HG02759 (cell line): ENCODE data around the gene GNG4.
A peak's percentile ranks its signal among the peaks of the same experiment; 100 is the strongest.
"Not testable (repeated sequence)": the region's sequence is repeated elsewhere in the genome, so short reads cannot be mapped to it uniquely, and the experiment has no call there.

Source experiments
- ATAC-seq: cut with Tn5 transposase; IDR thresholded peaks from one replicate; pipeline ENCODE4 v1.9.1; 2021; ENCODE audit warnings: mild to moderate bottlenecking, moderate library complexity; ENCODE audit not compliant: unreplicated experiment

The GNG4 gene

GRCh38 chr1:235546369-235547155 lies 103.0 kb downstream of the GNG4 start:
- not testable (repeated sequence) for ATAC-seq

GRCh38 chr1:235545292-235545930 lies 104.2 kb downstream of the GNG4 start:
- no peak for ATAC-seq

- ATAC-seq = not testable (repeated sequence)
Observed at GRCh38 chr1:235542845-235543244, 106.7 kb downstream of the GNG4 start.

- ATAC-seq = no peak
Observed at GRCh38 chr1:235533476-235534168, 116.0 kb downstream of the GNG4 start.

GRCh38 chr1:235532360-235532759 lies 117.2 kb downstream of the GNG4 start:
- no peak for ATAC-seq

GRCh38 chr1:235527196-235527814 lies 122.3 kb downstream of the GNG4 start:
- no peak for ATAC-seq

- no peak for ATAC-seq
Observed at GRCh38 chr1:235525314-235525713, 124.3 kb downstream of the GNG4 start.

- peak; percentile 59 for ATAC-seq
Observed at GRCh38 chr1:235516862-235517446, 132.6 kb downstream of the GNG4 start.

- ATAC-seq = no peak
Observed at GRCh38 chr1:235515844-235516512, 133.6 kb downstream of the GNG4 start.

GRCh38 chr1:235513495-235514366 lies 135.9 kb downstream of the GNG4 start:
- ATAC-seq = no peak

- ATAC-seq = no peak
Observed at GRCh38 chr1:235511470-235512240, 137.9 kb downstream of the GNG4 start.

- ATAC-seq = no peak
Observed at GRCh38 chr1:235510823-235511222, 138.8 kb downstream of the GNG4 start.

- no peak for ATAC-seq
Observed at GRCh38 chr1:235507623-235508022, 142.0 kb downstream of the GNG4 start.

GRCh38 chr1:235504494-235505222 lies 144.9 kb downstream of the GNG4 start:
- ATAC-seq = peak; percentile 81

- ATAC-seq = peak; percentile 47
Observed at GRCh38 chr1:235504122-235504493, 145.5 kb downstream of the GNG4 start, which contains the start of gene B3GALNT2. B3GALNT2 (minus strand) TSS chr1:235504452; CDS start chr1:235504252, 200 bp downstream.

- ATAC-seq = peak; percentile 15
Observed at GRCh38 chr1:235503403-235504121, 146.0 kb downstream of the GNG4 start.
